ENCODE results near the gene OR5AU1.
A peak's percentile ranks its signal among the peaks of the same experiment; 100 is the strongest.

Gene OR5AU1

DNA sequence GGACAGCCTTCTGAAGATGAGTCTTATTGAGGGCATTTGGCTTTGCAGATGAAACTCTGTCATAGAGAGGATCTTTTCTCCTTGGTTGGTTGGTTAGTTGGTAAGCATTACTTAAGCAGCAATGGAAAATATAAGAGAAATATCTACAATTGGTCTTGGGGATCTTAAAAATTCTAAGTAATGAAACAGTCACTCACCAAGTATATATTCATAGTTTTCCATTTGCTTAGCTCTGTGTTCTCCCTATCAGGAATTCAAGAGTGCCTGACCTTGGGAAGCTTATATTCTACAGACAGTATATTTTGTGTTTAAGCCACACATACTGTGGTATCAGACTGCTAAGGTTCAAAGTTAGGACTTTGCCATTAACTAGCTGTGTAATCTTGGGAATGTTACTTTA, at the start of gene OR5AU1:
TSS of gene OR5AU1 (minus strand) at position 101 of the 400 bp plus-strand sequence. CDS start 191 bp downstream, outside the sequence.
- no peak within 1 kb of the TSS for H3K27ac Mint-ChIP-seq
- no peaks in the 10 kb centered on the region for H3K36me3 Mint-ChIP-seq
- H3K4me3 Mint-ChIP-seq, result no peak within 1 kb of the TSS
- H3K9me3 Mint-ChIP-seq (ENCODE audit: low read depth), result no peaks in the 10 kb centered on the region
- H3K4me1 Mint-ChIP-seq (ENCODE audit: low read depth), result no peaks in the 10 kb centered on the region
- peaks cover 10% of the 10 kb centered on the region for H3K27me3 Mint-ChIP-seq

DNA sequence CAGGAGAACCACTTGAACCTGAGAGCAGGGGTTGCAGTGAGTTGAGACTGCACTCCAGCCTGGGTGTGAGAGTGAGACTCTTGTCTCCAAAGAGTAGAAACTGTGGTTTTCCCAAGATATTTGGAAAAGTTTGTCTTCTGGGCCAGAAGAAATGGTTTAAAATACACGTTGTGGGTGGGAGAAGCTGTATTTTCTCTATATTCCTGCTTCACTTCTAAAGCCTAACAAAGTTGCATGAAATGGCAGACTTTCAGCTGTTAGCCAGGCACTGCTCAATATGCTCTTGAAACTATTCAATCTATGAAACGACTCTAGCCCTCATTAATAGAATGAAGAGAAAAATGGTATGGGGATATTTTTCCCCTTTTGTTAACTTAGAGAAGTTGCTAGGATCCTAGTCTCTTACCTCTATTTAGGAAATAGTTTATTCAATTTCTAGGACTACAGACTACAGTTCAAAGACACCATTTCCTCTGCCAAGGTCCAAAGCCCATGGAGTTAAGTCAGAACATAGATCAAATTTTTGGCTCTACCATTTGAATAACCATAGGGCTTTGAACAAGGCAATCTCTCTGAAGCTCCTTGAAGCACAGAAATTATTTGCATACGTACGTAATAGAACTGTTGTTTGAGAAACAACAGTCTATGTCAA, 49.3 kb upstream of the OR5AU1 start:
- peak overlapping the region; percentile 10 for H3K27ac Mint-ChIP-seq
- H3K9me3 Mint-ChIP-seq (ENCODE audit: low read depth), result no peaks in the 10 kb centered on the region
- H3K4me1 Mint-ChIP-seq (ENCODE audit: low read depth), result peaks cover 22% of the 10 kb centered on the region
- H3K27me3 Mint-ChIP-seq, result no peaks in the 10 kb centered on the region
- H3K36me3 Mint-ChIP-seq, result peaks cover 26% of the 10 kb centered on the region
- no peak overlapping the region for H3K4me3 Mint-ChIP-seq

DNA sequence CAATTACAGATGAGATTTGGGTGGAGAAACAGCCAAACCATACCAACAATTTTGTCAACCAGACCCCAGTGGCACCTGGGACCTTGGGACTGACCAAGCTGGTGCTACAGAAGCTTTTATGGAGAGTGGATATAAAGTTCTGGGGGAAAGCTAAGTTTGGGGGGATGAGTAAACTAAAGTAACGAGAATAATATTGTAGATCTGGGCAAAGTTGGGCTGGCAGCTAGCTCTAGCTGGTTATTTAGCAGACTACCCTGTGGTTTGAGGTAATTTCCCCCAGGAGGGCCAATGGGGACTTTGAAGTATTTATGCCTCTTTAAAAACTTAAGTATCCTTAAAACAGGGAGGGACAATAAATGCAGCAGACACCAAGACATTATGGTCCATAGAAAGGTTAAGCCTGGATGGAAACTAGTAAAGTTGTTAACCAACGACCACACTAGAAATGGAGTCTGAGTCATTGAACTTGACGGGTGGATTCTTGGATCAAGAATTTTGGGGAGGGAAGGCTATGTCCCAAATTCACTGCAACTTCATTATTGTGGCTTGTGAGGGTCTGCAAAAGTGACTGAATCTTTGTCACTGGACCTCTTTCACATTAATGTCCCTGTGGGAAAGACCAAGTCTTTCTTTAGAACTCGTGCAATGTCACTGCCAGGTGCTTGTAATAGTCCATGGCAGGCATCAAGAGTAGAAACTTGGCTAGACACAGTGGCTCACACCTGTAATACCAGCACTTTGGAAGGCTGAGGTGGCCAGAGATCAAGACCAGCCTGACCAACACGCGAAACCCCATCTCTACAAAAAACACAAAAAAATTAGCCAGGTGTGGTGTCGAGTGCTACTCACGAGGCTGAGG, 48.5 kb upstream of the OR5AU1 start:
- no peaks in the 10 kb centered on the region for H3K9me3 Mint-ChIP-seq (ENCODE audit: low read depth)
- H3K27me3 Mint-ChIP-seq, result no peaks in the 10 kb centered on the region
- H3K4me3 Mint-ChIP-seq, result no peak overlapping the region
- peaks cover 22% of the 10 kb centered on the region for H3K36me3 Mint-ChIP-seq
- H3K27ac Mint-ChIP-seq, result peak overlapping the region; percentile 71
- H3K4me1 Mint-ChIP-seq (ENCODE audit: low read depth), result peaks cover 20% of the 10 kb centered on the region

GRCh38 chr14:21203470-21204166, 47.8 kb upstream of the OR5AU1 start:
- H3K4me3 Mint-ChIP-seq, result no peak overlapping the region
- peak overlapping the region; percentile 71 for H3K27ac Mint-ChIP-seq
- H3K27me3 Mint-ChIP-seq, result no peaks in the 10 kb centered on the region
- peaks cover 18% of the 10 kb centered on the region for H3K4me1 Mint-ChIP-seq (ENCODE audit: low read depth)
- H3K9me3 Mint-ChIP-seq (ENCODE audit: low read depth), result no peaks in the 10 kb centered on the region
- H3K36me3 Mint-ChIP-seq, result peaks cover 20% of the 10 kb centered on the region

- Mint-ChIP-seq H3K4me1 (ENCODE audit: low read depth) (peaks cover 14% of the 10 kb centered on the region), H3K4me3 (no peak overlapping the region), H3K9me3 (ENCODE audit: low read depth) (no peaks in the 10 kb centered on the region), H3K36me3 (peaks cover 16% of the 10 kb centered on the region), H3K27me3 (no peaks in the 10 kb centered on the region), H3K27ac (peak overlapping the region; percentile 71)
Measured at GRCh38 chr14:21202463-21203358, 46.8 kb upstream of the OR5AU1 start.

DNA sequence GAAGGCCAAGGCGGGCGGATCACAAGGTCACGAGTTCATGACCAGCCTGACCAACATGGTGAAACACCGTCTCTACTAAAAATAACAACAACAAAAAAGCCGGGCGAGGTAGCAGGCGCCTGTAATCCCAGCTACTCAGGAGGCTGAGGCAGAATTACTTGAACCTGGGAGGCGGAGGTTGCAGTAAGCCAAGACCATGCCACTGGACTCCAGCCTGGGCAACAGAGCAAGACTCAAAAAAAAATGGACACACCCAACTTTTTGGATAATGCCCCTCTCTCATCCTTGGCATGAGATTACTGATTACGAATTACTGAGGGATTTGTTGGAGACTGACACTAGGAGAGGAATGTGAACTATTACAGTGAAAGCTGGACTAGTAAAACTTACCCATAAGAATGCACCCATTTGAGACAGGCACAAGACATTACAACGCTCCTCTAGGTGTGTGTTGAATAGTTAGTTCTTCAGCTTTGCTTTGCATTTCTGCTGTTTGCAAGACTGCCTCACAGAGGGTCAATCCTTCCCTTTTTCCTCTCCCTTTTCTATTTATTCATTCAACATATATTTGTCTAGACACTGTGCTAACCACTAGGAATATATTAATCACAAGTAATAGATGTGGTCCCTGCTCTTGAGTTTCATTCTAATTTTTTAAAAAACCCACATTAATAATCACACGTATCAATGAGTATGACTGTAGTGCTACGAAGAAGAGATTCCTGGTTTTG, 46.0 kb upstream of the OR5AU1 start:
- H3K4me1 Mint-ChIP-seq (ENCODE audit: low read depth), result peaks cover 9% of the 10 kb centered on the region
- no peak overlapping the region for H3K4me3 Mint-ChIP-seq
- peaks cover 10% of the 10 kb centered on the region for H3K36me3 Mint-ChIP-seq
- no peaks in the 10 kb centered on the region for H3K9me3 Mint-ChIP-seq (ENCODE audit: low read depth)
- no peaks in the 10 kb centered on the region for H3K27me3 Mint-ChIP-seq
- H3K27ac Mint-ChIP-seq, result peak overlapping the region; percentile 43

DNA sequence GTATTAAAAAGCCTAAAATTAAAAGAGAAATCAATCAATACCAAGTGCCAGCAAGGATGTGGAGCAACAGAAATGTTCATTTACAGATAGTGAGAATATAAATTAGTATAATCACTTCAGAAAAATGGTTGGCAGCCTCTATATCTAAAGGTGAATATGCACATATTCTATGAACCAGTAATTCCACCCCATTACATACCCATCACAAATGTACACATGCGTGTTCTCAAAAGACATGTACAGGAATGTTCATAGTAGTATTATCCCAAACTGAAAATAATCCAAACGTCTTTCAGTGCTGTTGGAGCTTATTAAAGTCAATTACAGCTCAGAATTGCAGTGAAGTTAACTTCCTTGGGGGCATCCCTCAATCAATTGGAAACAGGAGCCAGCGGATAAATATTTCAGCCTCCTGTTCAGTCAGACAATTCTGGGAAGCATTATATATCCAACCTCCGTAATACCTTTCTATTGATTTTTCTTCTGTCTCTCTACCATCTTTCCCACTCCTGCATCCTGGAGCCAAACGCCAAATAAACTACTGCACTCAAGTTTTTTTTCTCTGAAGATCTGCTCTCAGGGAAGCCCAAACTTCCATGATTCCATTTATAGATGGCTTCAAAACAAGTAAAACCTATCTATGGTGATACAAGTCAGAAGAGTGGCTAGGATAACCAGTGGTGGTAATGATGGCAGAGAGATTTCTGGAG, 45.0 kb upstream of the OR5AU1 start:
- peaks cover 7% of the 10 kb centered on the region for H3K36me3 Mint-ChIP-seq
- H3K27ac Mint-ChIP-seq, result no peak overlapping the region
- peaks cover 4% of the 10 kb centered on the region for H3K4me1 Mint-ChIP-seq (ENCODE audit: low read depth)
- H3K27me3 Mint-ChIP-seq, result no peaks in the 10 kb centered on the region
- no peaks in the 10 kb centered on the region for H3K9me3 Mint-ChIP-seq (ENCODE audit: low read depth)
- no peak overlapping the region for H3K4me3 Mint-ChIP-seq

- Mint-ChIP-seq H3K4me3 (no peak overlapping the region), H3K9me3 (ENCODE audit: low read depth) (no peaks in the 10 kb centered on the region), H3K4me1 (ENCODE audit: low read depth) (peaks cover 3% of the 10 kb centered on the region), H3K27me3 (no peaks in the 10 kb centered on the region), H3K36me3 (peaks cover 7% of the 10 kb centered on the region), H3K27ac (no peak overlapping the region)
Measured at GRCh38 chr14:21199611-21200560, 44.0 kb upstream of the OR5AU1 start.

DNA sequence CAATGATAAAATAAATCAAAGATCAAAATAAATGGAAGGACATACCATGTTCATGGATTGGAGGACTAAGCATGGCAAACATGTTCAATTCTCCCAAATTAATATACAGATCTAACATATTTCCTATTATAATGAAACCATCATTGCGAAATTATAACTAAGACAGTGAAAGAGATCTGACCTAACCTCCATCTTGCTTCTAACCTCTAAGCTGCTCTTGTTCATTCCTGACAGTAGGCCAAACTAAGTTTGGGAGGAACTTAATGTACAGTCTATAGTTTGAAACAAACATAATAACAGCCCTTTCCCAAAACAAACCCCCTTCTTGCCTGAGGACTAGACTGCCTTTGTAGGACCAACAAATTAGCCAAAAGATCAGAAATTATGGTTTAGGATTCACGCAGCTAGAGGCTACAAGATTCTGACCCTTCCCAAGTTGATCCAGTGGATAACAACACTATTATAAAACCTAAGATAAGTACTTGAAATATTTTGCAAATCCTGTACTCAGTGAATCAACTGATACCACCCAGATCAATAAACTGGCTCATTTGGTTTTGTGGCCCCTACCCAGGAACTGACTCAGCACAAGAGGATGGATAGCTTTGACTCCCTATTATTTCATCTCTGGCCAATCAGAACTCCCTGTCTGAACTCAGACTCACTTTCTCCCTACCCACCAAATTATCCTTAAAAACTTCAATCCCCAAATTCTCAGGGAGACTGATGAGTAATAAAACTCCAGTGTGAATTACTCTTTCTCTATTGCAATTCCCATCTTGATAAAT, 41.7 kb upstream of the OR5AU1 start:
- Mint-ChIP-seq H3K4me3 (no peak overlapping the region), H3K9me3 (ENCODE audit: low read depth) (no peaks in the 10 kb centered on the region), H3K4me1 (ENCODE audit: low read depth) (no peaks in the 10 kb centered on the region), H3K27ac (no peak overlapping the region), H3K27me3 (no peaks in the 10 kb centered on the region), H3K36me3 (no peaks in the 10 kb centered on the region)

GRCh38 chr14:21194597-21194996, 38.7 kb upstream of the OR5AU1 start:
- Mint-ChIP-seq H3K4me1 (ENCODE audit: low read depth) (peaks cover 4% of the 10 kb centered on the region), H3K4me3 (no peak overlapping the region), H3K27me3 (no peaks in the 10 kb centered on the region), H3K36me3 (no peaks in the 10 kb centered on the region), H3K9me3 (ENCODE audit: low read depth) (no peaks in the 10 kb centered on the region), H3K27ac (peak overlapping the region; percentile 6)

DNA sequence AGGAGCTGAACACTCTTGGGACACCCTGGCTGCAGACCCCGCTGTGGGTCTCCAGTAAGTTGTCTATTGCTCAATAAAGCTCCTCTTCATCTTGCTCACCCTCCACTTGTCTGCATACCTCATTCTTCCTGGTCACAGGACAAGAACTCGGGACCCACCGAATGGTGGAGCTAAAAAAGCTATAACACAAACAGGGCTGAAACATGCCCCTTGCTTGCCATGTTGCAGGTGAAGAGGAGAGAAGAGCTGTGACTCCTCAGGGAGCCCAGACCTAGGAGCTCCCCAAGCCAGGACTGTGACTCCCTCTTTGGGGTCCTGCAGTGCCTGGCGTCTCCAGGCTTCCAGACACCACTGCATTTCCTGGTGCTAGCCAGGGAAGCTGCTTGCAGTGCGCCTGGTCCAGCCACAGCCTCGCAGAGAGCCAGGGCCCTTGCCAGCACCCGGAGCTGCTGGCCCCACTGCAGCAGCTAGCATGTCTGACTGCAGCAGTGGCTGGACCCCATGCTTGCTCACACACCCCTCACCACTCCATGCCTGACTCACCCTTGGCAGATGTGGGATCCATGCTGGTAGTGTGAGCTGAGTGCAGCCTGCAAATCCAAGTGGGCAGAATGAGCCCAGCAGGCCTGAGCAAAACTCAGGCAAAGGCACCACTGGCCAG, 37.1 kb upstream of the OR5AU1 start:
- Mint-ChIP-seq H3K9me3 (ENCODE audit: low read depth) (no peaks in the 10 kb centered on the region), H3K4me1 (ENCODE audit: low read depth) (peaks cover 4% of the 10 kb centered on the region), H3K4me3 (peak overlapping the region; percentile 56), H3K27ac (no peak overlapping the region), H3K36me3 (no peaks in the 10 kb centered on the region), H3K27me3 (no peaks in the 10 kb centered on the region)

DNA sequence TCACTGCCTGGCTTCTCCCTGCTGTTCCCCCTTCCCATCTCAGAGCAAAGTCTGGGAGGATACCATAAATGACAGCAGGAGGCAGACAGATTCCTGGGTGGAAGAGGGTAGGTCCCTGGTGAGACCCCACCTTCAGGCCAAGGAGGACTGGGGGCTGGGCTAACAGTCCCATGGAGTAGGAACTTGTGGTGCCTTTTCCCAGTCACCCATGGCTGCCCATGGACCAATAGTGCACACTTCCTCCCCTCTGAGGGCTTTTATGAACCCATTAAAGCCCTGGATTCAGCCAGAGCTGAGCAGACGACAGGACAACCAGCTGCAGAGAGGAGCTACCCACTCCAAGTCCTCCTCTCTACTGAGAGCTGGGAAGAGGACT, 36.6 kb upstream of the OR5AU1 start:
- no peak overlapping the region for H3K27ac Mint-ChIP-seq
- H3K36me3 Mint-ChIP-seq, result no peaks in the 10 kb centered on the region
- no peaks in the 10 kb centered on the region for H3K9me3 Mint-ChIP-seq (ENCODE audit: low read depth)
- H3K27me3 Mint-ChIP-seq, result no peaks in the 10 kb centered on the region
- H3K4me1 Mint-ChIP-seq (ENCODE audit: low read depth), result peaks cover 4% of the 10 kb centered on the region
- peak overlapping the region; percentile 79 for H3K4me3 Mint-ChIP-seq
